H9 (cell line): ENCODE data around the gene DIPK1C. TPM values are rescaled to one million over a fixed set of nuclear protein-coding genes. Genes with fewer than 3 reads are reported as not detected.

Experiments used
- DNase-seq: peaks from one replicate; pipeline ENCODE4 v3.0.0-alpha.2; 2017
- H2AFZ ChIP-seq: one replicate; pipeline ENCODE4 v1.6.1; 2013; ENCODE audit warnings: mild to moderate bottlenecking, low read length, control low read depth, moderate library complexity
- H2AK5ac ChIP-seq: 2 replicates; pipeline ENCODE4 v1.6.1; 2013; ENCODE audit warnings: low read length, control low read depth, mixed read lengths; ENCODE audit not compliant: insufficient read length
- H2BK120ac ChIP-seq: one replicate; pipeline ENCODE4 v1.6.1; 2013; ENCODE audit warnings: low read depth, mild to moderate bottlenecking, low read length, control low read depth, inconsistent platforms; ENCODE audit not compliant: poor library complexity, severe bottlenecking
- H2BK12ac ChIP-seq: 2 replicates; pipeline ENCODE4 v1.6.1; 2013; ENCODE audit warnings: low read length, control low read depth, mixed read lengths, low read depth; ENCODE audit not compliant: insufficient read length
- H2BK15ac ChIP-seq: 2 replicates; pipeline ENCODE4 v1.6.1; 2013; ENCODE audit warnings: low read depth, low read length, control low read depth
- H2BK20ac ChIP-seq: one replicate; pipeline ENCODE4 v1.6.1; 2013; ENCODE audit warnings: low read depth, mild to moderate bottlenecking, low read length, control low read depth, inconsistent platforms; ENCODE audit not compliant: poor library complexity, severe bottlenecking
- H2BK5ac ChIP-seq: 2 replicates; pipeline ENCODE4 v1.6.1; 2013; ENCODE audit warnings: low read length, control low read depth, mixed read lengths; ENCODE audit not compliant: insufficient read length
- H3K14ac ChIP-seq: 2 replicates; pipeline ENCODE4 v1.6.1; 2013; ENCODE audit warnings: low read length, control low read depth; ENCODE audit not compliant: insufficient read depth
- H3K18ac ChIP-seq: 2 replicates; pipeline ENCODE4 v1.6.1; 2013; ENCODE audit warnings: low read depth, mild to moderate bottlenecking, mixed read lengths, low read length, control low read depth; ENCODE audit not compliant: insufficient read length
- H3K23ac ChIP-seq: 2 replicates; pipeline ENCODE4 v1.6.1; 2013; ENCODE audit warnings: low read length, control low read depth, mixed read lengths, low read depth; ENCODE audit not compliant: insufficient read length
- H3K23me2 ChIP-seq: 2 replicates; pipeline ENCODE4 v1.6.1; 2013; ENCODE audit warnings: low read depth, mild to moderate bottlenecking, mixed read lengths, low read length, control low read depth; ENCODE audit not compliant: insufficient read length, poor library complexity, severe bottlenecking
- H3K27ac ChIP-seq: 2 replicates; pipeline ENCODE4 v1.5.1; 2013; ENCODE audit warnings: low read length, control low read depth, mixed read lengths, low read depth; ENCODE audit not compliant: insufficient read length
- H3K27me3 ChIP-seq: 2 replicates; pipeline ENCODE4 v1.6.1; 2013; ENCODE audit warnings: low read length, control low read depth, inconsistent platforms; ENCODE audit not compliant: insufficient read depth
- H3K4ac ChIP-seq: 2 replicates; pipeline ENCODE4 v1.6.1; 2013; ENCODE audit warnings: low read depth, mild to moderate bottlenecking, control low read depth, inconsistent platforms, low read length, moderate library complexity
- H3K4me1 ChIP-seq: 2 replicates; pipeline ENCODE4 v1.6.1; 2013; ENCODE audit warnings: low read length, control low read depth, inconsistent platforms; ENCODE audit not compliant: insufficient read depth
- H3K4me2 ChIP-seq: 2 replicates; pipeline ENCODE4 v1.6.1; 2013; ENCODE audit warnings: low read length, control low read depth, mixed read lengths; ENCODE audit not compliant: insufficient read length, insufficient read depth
- H3K56ac ChIP-seq: 2 replicates; pipeline ENCODE4 v1.6.1; 2013; ENCODE audit warnings: low read depth, mild to moderate bottlenecking, mixed read lengths, low read length, control low read depth; ENCODE audit not compliant: insufficient read length
- H3K79me1 ChIP-seq: 2 replicates; pipeline ENCODE4 v1.6.1; 2013; ENCODE audit warnings: low read depth, mild to moderate bottlenecking, moderate library complexity, low read length, control low read depth, inconsistent platforms; ENCODE audit not compliant: insufficient read depth, poor library complexity, severe bottlenecking
- H3K79me2 ChIP-seq: 2 replicates; pipeline ENCODE4 v1.6.1; 2013; ENCODE audit warnings: low read length, control low read depth, inconsistent platforms; ENCODE audit not compliant: insufficient read depth
- H3K9ac ChIP-seq: 2 replicates; pipeline ENCODE4 v1.6.1; 2013; ENCODE audit warnings: low read length, control low read depth, mixed read lengths; ENCODE audit not compliant: insufficient read length; ENCODE audit errors: extremely low read depth
- H3K9me3 ChIP-seq: one replicate; pipeline ENCODE4 v1.6.1; 2013; ENCODE audit warnings: low read depth, low read length, inconsistent platforms; ENCODE audit not compliant: control insufficient read depth
- H3T11ph ChIP-seq: one replicate; pipeline ENCODE4 v1.6.1; 2013; ENCODE audit warnings: mild to moderate bottlenecking, low read length, control low read depth, inconsistent platforms
- H4K20me1 ChIP-seq: one replicate; pipeline ENCODE4 v1.6.1; 2013; ENCODE audit not compliant: control insufficient read depth, insufficient read length, insufficient read depth
- H4K5ac ChIP-seq: 2 replicates; pipeline ENCODE4 v1.6.1; 2013; ENCODE audit warnings: low read depth, mild to moderate bottlenecking, mixed read lengths, low read length, control low read depth; ENCODE audit not compliant: insufficient read length
- H4K8ac ChIP-seq: replicated peaks from 2 replicates; pipeline ENCODE4 v1.6.1; 2013; ENCODE audit warnings: low read length, control low read depth, mixed read lengths, low read depth; ENCODE audit not compliant: insufficient read length
- H4K91ac ChIP-seq: 2 replicates; pipeline ENCODE4 v1.6.1; 2013; ENCODE audit warnings: low read depth, mild to moderate bottlenecking, moderate library complexity, mixed read lengths, low read length, control low read depth; ENCODE audit not compliant: insufficient read length
- H3K27ac Mint-ChIP-seq, 3 experiments: 2 replicates in 2 of 3; 3 replicates in 1 of 3; pipeline ENCODE4 v1.8.0; 2020 to 2021; ENCODE audit warnings: mixed read lengths in 3 of 3, mild to moderate bottlenecking in 1 of 3, moderate library complexity in 1 of 3
- H3K27me3 Mint-ChIP-seq: 2 replicates; pipeline ENCODE4 v1.8.0; 2021; ENCODE audit warnings: low read depth, mild to moderate bottlenecking, moderate library complexity, mixed read lengths
- H3K36me3 Mint-ChIP-seq, 3 experiments: 2 replicates in 2 of 3; 3 replicates in 1 of 3; pipeline ENCODE4 v1.8.0; 2020 to 2021; ENCODE audit warnings: low read depth in 3 of 3, mixed read lengths in 3 of 3; ENCODE audit not compliant: insufficient read depth in 1 of 3
- H3K4me1 Mint-ChIP-seq, 2 experiments: 2 replicates each; pipeline ENCODE4 v1.8.0; 2020; ENCODE audit warnings: mixed read lengths in 2 of 2
- H3K4me3 Mint-ChIP-seq, 2 experiments: 2 replicates in 1 of 2; 3 replicates in 1 of 2; pipeline ENCODE4 v1.8.0; 2020 to 2021; ENCODE audit warnings: mild to moderate bottlenecking in 2 of 2, mixed read lengths in 2 of 2, moderate library complexity in 1 of 2
- H3K9me3 Mint-ChIP-seq, 2 experiments: 2 replicates in 1 of 2; 3 replicates in 1 of 2; pipeline ENCODE4 v1.8.0; 2020; ENCODE audit warnings: mild to moderate bottlenecking in 2 of 2, mixed read lengths in 2 of 2, moderate library complexity in 1 of 2
- whole genome bisulfite sequencing: extraction: QIAGEN DNeasy Blood & Tissue Kit; methylation state at CpG from one replicate; pipeline ENCODE4 v1.1.7; 2013; ENCODE audit warnings: missing lambda C conversion rate, low lambda C conversion rate, mixed read lengths; ENCODE audit not compliant: insufficient read length; ENCODE audit errors: extremely low coverage; 5-methylcytosine and 5-hydroxymethylcytosine counted together
- total RNA-seq: library from RNA; stranded (reverse); gene quantifications from 2 replicates; pipeline ENCODE4 v1.2.1, GENCODE V29; 2021
- TF ChIP-seq, protein P1 (sequence below): fragments of 200-600 bp; sonication (generic); conservative IDR thresholded peaks from 3 replicates; pipeline ENCODE4 v1.8.0; 2021; ENCODE audit warnings: antibody characterized with exemption, mild to moderate bottlenecking

The DIPK1C gene
- total RNA-seq, 1 experiment from 2014 or later, result not detected

DNA sequence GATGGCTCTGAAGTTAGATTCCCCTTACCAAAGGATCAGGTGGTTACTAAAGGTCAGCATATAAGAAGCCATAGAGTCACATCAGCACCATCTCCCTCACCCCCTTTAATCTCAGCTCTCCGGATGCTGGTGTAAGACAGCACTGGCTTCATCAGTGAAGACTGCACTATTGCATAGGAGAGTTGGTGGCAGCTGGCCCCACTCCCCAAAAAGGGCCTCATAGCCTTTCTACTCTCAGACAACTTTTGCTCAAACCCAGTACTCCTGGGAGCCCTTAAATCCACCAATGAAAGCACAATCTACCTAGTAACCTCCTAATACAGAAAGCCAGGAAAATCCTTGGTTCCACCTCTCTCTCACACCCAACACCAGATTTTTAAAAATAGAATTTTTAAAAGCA lies 6.9 kb upstream of the DIPK1C start:
- Histone ChIP-seq H4K91ac (no peak overlapping the region), H2AK5ac (no peak overlapping the region), H3K4ac (no peak overlapping the region), H3K79me2 (no peaks in the 10 kb centered on the region), H3K27me3 (peaks cover under 1% of the 10 kb centered on the region; the same call in 1 of the 2 replicates), H3K9ac (no peak overlapping the region), H3T11ph (no peak overlapping the region), H2BK12ac (no peak overlapping the region), H2AFZ (no peak overlapping the region), H3K27ac (no peak overlapping the region), H4K8ac (no peak overlapping the region), H2BK20ac (no peak overlapping the region), H2BK120ac (no peak overlapping the region), H4K20me1 (no peaks in the 10 kb centered on the region), H3K9me3 (no peaks in the 10 kb centered on the region), H3K14ac (no peak overlapping the region), H3K56ac (no peak overlapping the region), H2BK15ac (no peak overlapping the region), H3K23ac (no peak overlapping the region), H2BK5ac (no peak overlapping the region), H3K4me1 (no peaks in the 10 kb centered on the region), H4K5ac (no peak overlapping the region), H3K23me2 (no peaks in the 10 kb centered on the region), H3K4me2 (no peak overlapping the region), H3K79me1 (no peaks in the 10 kb centered on the region), H3K18ac (no peak overlapping the region)
- H3K4me1 Mint-ChIP-seq, result peaks cover 2 to 7% of the 10 kb centered on the region in 2 experiments; a peak in 2 of 4 replicates
- DNase-seq, result no peak
- peaks cover 29% of the 10 kb centered on the region for H3K27me3 Mint-ChIP-seq
- no peaks in the 10 kb centered on the region for H3K36me3 Mint-ChIP-seq
- no peak overlapping the region for H3K4me3 Mint-ChIP-seq
- WGBS, result no CpG with 5 or more reads among the region's 1 CpG
- no peak overlapping the region for H3K27ac Mint-ChIP-seq
- no peaks in the 10 kb centered on the region for H3K9me3 Mint-ChIP-seq
- TF ChIP-seq, protein P1, sequence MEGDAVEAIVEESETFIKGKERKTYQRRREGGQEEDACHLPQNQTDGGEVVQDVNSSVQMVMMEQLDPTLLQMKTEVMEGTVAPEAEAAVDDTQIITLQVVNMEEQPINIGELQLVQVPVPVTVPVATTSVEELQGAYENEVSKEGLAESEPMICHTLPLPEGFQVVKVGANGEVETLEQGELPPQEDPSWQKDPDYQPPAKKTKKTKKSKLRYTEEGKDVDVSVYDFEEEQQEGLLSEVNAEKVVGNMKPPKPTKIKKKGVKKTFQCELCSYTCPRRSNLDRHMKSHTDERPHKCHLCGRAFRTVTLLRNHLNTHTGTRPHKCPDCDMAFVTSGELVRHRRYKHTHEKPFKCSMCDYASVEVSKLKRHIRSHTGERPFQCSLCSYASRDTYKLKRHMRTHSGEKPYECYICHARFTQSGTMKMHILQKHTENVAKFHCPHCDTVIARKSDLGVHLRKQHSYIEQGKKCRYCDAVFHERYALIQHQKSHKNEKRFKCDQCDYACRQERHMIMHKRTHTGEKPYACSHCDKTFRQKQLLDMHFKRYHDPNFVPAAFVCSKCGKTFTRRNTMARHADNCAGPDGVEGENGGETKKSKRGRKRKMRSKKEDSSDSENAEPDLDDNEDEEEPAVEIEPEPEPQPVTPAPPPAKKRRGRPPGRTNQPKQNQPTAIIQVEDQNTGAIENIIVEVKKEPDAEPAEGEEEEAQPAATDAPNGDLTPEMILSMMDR, result no peak
